HG03520 (cell line): ENCODE data around the gene ACYP1.
"Not testable (repeated sequence)": the region's sequence is repeated elsewhere in the genome, so short reads cannot be mapped to it uniquely, and the experiment has no call there.

Source experiments
- ATAC-seq: cut with Tn5 transposase; IDR thresholded peaks from one replicate; pipeline ENCODE4 v1.9.1; 2021; ENCODE audit warnings: mild to moderate bottlenecking, moderate library complexity; ENCODE audit not compliant: unreplicated experiment

Gene ACYP1

DNA sequence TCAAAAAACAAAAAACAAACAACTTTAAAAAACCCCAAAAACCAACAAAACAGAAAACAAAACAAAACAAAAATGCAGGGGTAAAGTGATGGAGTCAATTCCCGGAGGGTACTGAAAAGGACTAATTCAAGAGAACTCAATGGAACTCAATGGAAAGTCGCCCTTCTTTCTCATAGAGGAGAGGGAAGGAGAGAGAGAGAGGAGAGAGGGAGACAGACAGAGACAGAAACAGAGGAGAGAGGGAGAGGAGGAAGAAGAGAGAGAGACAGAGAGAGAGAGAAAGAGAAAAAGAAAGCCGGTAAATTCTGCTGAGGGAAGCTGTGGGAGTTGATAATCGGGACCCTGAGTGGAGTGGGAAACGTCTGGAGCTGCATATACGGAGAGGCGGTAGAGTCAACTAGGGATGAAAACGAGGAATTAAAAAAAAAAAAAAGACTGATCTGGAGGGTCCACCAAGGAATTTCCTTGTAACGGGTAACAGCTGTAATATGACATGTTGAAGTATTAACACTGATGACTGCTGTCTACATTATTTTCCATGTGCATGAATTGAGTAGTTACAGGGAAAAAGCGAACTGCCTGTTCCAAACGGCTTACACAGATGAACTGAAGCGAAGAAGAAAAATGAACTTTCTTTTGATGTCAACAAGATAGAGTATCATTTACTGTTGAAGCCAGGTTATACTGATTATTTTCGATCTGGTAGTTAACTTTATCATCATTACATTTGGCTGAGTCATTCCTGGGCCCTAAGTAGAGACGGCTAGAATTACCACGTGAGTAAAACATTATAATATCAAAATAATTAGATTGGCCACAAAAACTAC lies 4.7 kb upstream of the ACYP1 start:
- ATAC-seq, result no peak

DNA sequence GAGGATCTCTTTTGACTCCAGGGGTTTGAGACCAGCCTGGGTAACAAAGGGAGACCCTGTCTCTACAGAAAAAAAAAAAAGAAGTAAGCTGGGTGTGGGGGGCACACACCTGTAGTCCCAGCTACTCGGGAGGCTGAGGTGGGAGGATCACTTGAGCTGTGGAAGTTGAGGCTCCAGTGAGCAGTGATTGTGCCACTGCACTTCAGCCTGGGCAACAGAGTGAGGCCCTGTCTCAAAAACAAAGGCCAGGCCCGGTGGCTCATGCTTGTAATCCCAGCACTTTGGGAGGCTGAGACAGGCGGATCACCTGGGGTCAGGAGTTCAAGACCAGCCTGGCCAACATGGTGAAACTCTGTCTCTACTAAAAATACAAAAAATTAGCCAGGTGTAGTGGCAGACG lies 3.9 kb upstream of the ACYP1 start:
- ATAC-seq, result not testable (repeated sequence)

DNA sequence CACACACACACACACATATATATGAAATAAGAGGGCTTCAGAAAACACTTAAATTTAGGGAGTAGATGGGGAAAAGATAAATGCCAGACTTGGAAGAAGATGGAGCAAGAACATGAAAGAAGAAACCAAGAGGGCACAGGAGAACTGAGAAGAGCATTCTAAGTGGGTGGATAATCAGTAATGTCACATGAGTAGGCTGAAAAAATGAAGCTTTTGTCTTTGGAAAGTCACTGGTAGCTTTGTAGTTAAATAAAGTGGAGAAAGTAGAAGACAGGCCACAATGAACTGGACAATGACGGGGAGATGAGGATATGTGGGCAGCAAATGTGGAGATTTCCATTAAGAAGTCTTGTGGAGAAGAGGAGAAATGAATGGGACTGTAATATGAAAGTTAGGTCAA lies 3.4 kb upstream of the ACYP1 start:
- no peak for ATAC-seq

DNA sequence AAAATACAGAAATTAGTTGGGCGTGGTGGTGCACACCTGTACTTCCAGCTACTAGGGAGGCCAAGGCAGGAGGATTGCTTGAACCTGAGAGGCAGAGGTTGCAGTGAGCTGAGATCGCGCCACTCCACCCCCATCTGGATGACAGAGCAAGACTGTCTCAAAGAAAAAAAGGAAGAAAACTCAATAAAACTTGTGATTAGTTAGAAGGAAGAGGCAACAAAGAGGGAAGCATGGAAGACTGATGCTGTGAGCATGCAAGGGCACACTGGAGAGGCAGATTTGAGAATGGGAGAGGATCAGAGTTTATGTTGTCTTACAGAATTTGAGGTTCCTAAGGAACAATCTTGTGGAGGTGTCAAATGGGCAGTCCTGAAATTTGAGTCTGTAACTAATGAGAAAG lies 2.9 kb upstream of the ACYP1 start:
- no peak for ATAC-seq

DNA sequence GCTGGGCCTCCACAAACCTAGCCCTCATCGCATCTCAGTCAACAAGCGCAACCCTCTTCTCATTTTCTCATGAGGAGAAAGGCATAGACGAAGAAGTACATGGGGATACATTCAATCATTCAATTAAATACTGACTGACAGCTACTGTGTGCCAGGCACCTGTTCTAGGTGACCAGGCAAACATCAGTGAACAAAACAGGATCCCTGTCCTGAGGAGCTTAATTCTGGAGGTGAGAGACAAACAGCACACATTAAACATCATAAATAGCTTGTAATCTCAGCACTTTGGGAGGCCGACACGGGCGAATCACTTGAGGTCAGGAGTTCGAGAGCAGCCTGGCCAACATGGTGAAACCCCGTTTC lies 362 bp upstream of the ACYP1 start:
- peak; percentile 20 for ATAC-seq

DNA sequence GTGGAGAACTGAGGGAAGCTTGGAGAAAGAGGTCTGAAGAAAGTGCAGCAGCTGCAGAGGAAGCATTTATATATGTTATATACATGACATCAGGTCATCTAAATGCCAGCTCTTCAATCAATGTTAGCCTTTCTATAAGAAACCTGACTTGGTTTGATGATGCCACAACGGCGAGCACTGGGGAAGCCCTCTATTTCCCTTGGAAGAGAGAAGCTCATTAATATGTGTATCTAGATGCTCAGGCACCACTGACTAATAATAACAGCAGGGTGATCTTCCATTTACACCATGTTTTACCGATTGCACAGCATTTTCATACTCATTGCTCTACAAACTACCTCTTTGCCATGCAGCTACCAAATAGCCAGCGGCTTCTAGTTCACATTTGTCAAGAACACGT lies 811 bp downstream of the ACYP1 start:
- no peak for ATAC-seq

DNA sequence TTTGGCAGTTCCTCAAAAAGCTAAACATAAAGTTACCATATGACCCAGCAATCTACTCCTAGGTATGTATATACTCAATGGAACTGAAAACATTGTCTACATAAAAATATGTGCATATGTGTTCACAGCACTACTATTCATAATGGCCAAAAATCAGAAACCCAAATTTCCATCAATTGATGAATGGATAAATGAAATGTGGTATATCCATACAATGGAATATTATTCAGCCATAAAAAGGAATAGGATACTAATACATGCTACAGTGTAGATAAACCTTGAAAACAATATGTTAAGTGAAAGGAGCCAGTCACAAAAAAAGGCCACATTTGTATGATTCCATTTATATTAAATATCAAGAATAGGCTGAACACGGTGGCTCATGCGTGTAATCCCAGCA lies 3.4 kb downstream of the ACYP1 start:
- no peak for ATAC-seq

DNA sequence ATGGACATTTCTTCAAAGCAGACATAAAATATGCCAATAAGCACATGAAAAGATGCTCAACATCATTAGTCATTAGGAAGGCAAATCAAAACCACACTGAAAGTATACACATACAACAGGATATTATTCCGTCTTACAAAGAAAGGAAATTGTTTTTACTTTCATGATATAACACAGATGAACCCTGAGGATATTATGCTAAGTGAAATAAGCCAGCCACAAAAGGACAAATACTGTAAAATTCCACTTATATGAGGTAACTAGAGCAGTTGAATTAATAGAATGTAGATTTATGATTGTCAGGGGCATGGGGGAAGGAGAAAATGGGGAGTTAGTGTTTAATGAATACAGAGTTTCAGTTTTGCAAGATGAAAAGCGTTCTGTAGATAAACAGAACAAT lies 4.2 kb downstream of the ACYP1 start:
- ATAC-seq, result no peak

DNA sequence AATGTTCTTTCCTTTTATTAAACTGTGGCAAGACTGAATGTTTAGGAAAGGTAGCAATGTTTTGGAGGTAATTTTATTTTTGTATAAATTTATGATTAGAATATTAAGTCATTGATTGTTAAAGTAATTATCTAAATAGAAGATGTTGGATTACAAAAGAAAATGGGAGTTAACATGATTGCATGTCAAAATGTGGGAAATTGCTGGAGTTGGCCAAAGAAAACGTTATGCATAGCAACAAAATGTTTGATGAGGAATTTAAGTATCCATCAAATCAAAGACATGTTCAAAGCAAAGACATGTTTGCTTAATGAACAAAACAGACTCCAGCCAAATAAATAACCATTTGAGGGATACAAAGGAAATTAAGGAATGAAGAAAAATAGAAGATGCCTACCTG lies 9.4 kb downstream of the ACYP1 start:
- no peak for ATAC-seq

DNA sequence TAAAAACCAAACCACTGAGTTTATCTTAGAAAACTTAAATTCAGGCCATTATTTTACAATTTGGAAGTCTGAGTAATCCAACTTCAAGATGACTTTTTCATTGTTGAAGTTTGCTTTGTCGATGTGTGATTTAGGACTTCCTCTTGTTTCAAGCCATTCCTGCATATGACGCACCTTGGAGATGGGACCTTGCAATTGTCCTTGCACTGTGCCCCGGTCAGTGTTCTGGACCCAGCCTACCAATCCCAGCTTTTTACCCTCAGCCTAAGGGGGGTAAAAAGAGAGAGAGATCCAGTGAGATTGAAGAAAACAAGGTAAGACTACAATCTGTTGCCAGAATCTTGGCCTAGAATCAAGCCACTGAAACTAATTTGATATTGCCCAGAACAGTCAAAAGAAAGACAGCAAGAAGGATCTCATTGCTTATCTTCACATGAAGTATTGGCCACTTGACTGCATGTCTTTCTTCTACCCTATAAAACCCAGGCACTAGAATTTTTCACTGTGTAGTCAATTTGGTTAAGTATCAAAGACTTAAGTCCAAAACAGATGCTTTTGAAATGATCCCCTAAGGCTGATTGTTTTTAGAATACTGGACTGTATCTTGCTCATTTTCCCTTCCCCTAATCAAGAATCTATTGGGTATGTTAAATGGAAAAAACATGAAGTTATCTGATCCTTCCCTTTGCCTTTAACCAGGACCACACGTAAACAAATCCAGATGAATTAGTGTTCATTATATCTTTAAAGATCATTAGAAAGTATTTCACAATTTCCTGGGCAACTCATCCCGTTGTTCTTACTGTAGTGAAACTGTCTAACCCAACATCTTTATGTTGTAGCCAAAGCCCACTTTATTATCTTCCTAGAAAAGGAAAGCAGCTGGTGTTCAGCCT lies 10.2 kb downstream of the ACYP1 start:
- no peak for ATAC-seq

DNA sequence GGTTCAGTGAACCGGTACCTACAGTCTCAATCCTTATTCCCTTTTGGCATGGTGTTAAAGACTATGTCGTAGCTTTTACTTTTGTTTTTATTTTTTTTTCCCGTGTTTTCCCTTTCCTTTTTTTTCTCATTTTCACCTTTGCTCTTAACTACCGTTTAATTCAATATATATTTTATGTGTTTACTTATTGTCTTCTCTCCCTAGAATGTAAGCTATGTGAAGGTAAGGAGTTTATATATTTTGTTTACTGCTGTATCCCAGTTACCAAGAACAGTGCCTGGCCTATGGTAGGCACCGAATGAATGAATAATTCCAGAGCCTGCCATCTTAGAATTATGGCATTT lies 12.3 kb downstream of the ACYP1 start:
- ATAC-seq, result no peak

DNA sequence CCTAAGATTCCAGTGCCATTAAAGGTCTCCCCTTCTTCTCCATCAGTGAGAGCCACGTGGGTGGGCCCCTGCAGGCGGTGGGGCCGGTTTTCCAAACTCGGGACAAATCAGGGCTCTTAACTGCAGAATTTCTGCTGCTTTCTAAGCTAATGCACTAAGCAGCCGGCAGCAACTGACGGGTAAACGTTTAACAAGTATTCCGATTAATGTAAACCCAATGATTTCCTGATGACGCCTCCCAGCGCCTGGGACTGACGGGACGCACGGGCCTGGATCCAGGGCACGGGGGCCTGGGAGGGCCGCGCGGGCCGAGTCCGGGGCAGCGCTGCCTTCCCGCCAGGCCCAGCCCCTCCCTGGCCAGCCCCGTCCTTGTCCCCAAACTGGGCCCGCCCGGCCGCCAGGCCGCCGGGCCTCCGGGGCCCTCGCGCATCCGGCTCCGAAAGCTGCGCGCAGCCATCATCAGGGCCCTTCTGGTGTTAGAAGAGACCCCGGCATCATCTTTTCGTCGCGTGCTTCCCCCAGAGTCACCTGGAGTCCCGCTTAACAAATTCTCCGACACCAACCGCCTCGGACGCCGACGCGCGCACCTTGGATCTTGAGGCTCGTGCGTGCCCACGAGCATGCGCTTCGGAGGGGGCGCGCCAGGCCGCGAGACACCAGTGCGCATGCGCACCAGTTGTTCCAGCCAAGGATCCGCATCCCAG lies 12.8 kb downstream of the ACYP1 start, which contains the start of gene MLH3:
MLH3 (minus strand) TSS at position 616 of the 704 bp plus-strand sequence. CDS start 1,812 bp downstream, outside the sequence.
- ATAC-seq, result peak; percentile 76

DNA sequence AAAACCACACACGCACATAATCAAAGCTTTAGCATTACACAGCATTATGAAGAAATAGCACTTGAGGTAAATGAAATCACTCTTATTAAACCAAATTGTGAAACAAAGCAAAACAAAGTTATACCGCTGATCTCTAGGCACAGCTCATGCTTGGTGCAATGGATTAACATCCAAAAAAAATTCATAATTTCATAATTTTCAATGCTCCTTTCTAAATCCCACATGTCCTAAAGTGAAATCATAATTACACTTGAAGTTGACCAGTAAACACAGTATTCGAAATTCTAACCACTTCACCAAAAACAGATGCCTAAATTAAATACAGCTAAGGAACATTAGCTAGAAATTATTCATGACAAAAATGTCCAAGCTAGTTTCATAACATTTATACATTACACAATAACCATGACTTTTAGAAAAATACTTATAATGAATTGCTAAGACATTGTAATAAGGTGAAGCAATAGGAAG lies 14.1 kb downstream of the ACYP1 start:
- no peak for ATAC-seq

DNA sequence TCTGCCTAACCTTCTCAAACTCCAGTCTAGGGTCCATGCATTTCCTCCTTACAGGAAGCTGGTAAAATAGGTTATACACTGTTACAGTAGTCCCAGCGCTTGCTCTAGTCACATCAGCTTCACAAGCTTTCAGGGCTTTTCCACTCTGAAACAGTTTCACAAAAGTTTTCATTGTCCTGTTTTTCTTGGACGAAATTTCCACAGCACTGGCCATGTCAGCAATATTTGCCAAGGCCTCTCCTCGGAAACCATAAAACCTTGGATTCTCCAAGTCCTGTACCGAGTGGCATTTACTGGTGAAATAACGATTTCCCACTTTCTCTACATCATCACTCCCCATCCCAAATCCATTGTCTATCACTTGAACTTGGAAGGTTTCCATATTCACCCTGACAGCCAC lies 14.7 kb downstream of the ACYP1 start:
- ATAC-seq, result no peak

DNA sequence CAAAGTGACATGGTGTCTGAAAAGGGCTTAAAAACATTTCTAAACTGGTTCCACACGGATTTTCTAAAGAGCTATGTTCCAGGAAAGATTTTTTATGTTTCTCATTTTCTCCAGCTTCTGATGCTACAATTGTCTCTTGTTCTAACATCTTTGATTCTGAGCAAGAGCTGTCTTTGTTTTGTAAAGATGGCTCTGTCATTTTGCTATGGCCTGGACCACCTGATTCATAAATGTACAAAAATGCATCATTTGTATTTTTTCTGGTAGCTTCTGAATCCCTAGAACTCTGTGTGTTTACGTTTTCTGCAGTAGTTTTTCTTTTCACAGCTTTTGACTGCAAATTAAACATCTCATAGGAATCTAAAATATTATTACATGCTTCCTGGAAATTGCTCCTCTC lies 15.7 kb downstream of the ACYP1 start:
- no peak for ATAC-seq

DNA sequence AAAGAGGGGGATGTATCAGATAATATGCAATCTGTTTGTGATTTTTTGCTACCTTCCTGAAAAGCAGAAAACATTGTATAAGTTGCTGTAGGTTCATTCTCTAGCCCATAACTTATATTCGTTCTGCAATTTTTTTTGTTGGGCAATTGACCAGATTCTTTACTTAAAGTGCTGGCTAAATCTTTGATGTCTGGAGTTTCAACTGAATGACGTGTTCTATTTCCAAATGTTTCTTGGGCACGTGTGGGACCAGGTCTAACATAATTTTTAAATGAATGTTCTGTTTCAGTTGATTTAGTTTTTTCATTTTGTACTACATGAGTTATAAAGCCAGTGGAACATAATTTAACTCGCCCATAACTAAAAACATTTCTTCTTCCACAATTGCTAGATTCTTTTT lies 16.3 kb downstream of the ACYP1 start:
- ATAC-seq, result no peak

DNA sequence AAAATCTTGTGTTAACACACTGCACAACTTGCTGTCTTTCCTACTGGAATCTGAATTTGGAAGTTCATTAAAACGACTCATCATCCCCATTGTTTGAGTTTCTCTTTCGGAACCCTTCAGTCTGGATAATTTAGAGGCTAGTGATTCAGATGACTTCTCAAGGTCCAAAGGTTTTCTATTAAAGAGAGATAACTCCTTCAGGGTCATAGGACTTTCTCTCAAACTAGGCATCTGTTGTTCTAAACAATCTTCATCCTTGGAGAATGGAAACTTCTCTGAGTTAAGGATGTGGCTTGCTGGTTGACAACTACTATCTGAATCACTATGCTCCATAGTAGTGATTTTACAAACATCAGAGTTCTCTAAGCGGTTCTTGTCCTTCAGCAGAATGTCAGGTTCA lies 16.9 kb downstream of the ACYP1 start:
- no peak for ATAC-seq

DNA sequence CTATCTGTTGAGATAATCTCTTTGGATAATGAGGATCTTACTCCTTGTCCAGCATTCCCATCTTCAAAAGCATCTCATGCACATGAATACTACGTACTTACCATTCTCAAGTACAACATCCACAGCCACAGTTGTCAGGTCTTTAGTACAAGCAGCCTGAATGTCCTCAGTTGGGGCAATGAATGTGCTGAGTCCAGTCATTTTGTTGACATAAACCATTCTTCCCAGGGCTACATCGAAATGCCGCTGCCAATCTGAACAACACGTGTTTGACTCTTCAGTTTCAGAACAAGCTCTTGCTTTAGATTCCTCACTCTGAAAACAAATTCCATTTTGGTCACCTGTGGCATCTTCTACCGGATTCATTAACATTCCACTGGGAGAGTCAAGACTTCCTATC lies 17.5 kb downstream of the ACYP1 start:
- ATAC-seq, result no peak

DNA sequence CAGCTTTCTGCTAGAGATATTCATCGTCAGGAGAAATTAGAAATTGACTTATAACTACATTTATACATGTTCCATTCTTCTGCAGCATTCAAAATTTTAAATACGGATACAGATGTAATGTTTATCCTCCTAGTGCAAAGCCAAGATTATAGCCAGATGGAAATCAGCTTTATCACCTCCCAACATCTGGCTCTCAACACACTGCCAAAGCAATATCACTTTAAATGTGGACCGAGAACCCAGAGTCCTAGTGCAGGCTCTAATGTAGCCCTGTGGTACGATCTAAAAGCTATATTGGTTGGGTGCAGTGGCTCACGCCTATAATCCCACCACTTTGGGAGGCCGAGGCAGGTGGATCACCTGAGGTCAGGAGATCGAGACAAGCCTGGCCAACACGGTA lies 19.1 kb downstream of the ACYP1 start:
- no peak for ATAC-seq

DNA sequence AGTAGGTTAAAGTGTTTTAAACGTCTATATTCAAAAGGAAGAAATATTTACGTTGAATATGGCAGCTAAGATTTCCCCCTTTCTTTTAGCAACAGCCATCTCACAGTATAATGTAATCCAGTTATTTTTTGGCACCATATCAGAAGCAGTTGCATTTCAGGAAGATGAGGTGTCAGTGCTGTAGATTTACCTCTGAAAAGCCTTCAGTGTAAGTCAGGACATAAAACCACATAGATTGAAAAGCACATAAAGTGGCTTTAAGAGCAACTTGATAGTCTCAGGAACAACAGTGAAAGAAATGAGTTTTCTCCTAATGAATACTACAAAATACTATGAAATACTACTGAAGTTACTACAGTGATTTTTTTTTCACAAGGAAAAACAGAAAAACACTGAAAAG lies 19.5 kb downstream of the ACYP1 start:
- ATAC-seq, result no peak

DNA sequence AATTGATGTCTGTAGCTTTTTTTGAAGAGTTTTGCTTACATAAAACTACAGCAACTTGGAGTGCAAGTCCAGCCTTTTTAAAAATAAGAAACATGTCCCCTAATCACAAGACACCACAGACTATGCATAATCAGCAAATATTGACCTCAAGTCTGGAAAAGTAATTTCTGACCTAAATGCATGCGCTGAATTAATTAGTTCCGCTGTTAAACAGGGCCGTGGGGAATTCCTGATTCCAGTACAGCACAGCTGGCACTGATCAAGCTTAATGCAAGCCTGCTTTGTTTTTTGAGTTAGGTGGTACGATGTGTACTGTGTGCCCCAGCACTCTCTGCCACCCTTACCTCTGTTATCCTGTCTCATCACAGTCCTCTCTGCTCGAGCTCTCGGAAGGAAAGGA lies 21.8 kb downstream of the ACYP1 start:
- ATAC-seq, result no peak
